Nasal cavity respiratory epithelium epithelial cell of viscerocranial mucosa (primary cell): ENCODE data around the gene GNE. TPM values are rescaled to one million over a fixed set of nuclear protein-coding genes. Genes with fewer than 3 reads are reported as not detected.

Experiments used
- total RNA-seq: library from RNA; depleted of rRNA; stranded (reverse); fragments of >200 nt; gene quantifications from 2 replicates; pipeline ENCODE4 v1.2.3, GENCODE V29; 2014

The GNE gene
- 6.5 and 15.2 TPM in 2 replicates for total RNA-seq

GRCh38 chr9:36258208-36258995 is at the start of gene GNE:
GNE (minus strand) TSS chr9:36258448; CDS start chr9:36249355, 9,093 bp downstream.

GRCh38 chr9:36190388-36191289 is 67.6 kb downstream of the GNE start, which contains the start of gene CLTA:
CLTA (plus strand) TSS chr9:36190921; CDS start chr9:36191057, 136 bp downstream.

GRCh38 chr9:36169166-36169565 is 89.1 kb downstream of the GNE start, which contains the start of gene CCIN:
CCIN (plus strand) TSS chr9:36169388; CDS start chr9:36169503, 115 bp downstream.

Other genes with a start within 250 kb of the GNE start
- gene RECK, start 221.5 kb downstream of the GNE start, total RNA-seq: 1.4 and 2.0 TPM in 2 replicates
- gene GLIPR2, start 121.7 kb downstream of the GNE start, total RNA-seq: 1.6 and 2.4 TPM in 2 replicates
- gene CCIN, start 89.1 kb downstream of the GNE start, total RNA-seq: under 0.01 TPM in 1 of 2 replicates, not detected in the other
- gene CLTA, start 67.5 kb downstream of the GNE start, total RNA-seq: 230 and 260 TPM in 2 replicates
- gene RNF38, start 141.8 kb upstream of the GNE start, total RNA-seq: 6.5 and 14.5 TPM in 2 replicates